Measurements from ENCODE around the gene ZNF77. TPM values are rescaled to one million over a fixed set of nuclear protein-coding genes. Genes with fewer than 3 reads are reported as not detected.

Gene ZNF77
- total RNA-seq, 4 donors from 2014 or later, result 2.4 to 17.9 (median 9.1) TPM

- H3K4me1 ChIP-seq, result peaks cover 16 to 25% of the 10 kb centered on the region in 2 donors
- intact Hi-C loops (cut with DNase I; ENCODE audit: low total_unique reads), result loop anchor here (5.0 kb wide), 1 partner anchor 55 kb away; no protein-coding TSS in a partner anchor
- no peaks in the 10 kb centered on the region for H3K27me3 ChIP-seq
- H3K9me3 ChIP-seq, result no peaks in the 10 kb centered on the region
- no peaks in the 10 kb centered on the region for H3K36me3 ChIP-seq
- TF ChIP-seq CTCF (IDR thresholded peaks at IDR 0.05) (no peak), POLR2A (IDR thresholded peaks at IDR 0.05) (no peak)
- peak; percentile 95 to 96 for DNase-seq
- H3K27ac ChIP-seq, result peak within 1 kb of the TSS; percentile 20 to 67
- H3K4me3 ChIP-seq, result peak within 1 kb of the TSS; percentile 25 to 34
Observed at GRCh38 chr19:2977001-2977745, 32.4 kb upstream of the ZNF77 start, which contains the start of gene TLE6. TSS of gene TLE6 (plus strand) at chr19:2977564. CDS start at chr19:2978234, 670 bp downstream.

- Histone ChIP-seq H3K27me3 (no peaks in the 10 kb centered on the region), H3K9me3 (no peaks in the 10 kb centered on the region), H3K4me3 (peak overlapping the region; percentile 25 to 34), H3K36me3 (no peaks in the 10 kb centered on the region), H3K4me1 (peaks cover 16 to 31% of the 10 kb centered on the region in 2 donors), H3K27ac (peak overlapping the region in 1 of 2 donors; percentile 48)
- no peak for TF ChIP-seq CTCF (IDR thresholded peaks at IDR 0.05)
- no peak for TF ChIP-seq POLR2A (IDR thresholded peaks at IDR 0.05)
- DNase-seq, result no peak
- intact Hi-C loops (cut with DNase I; ENCODE audit: low total_unique reads), result loop anchor here (5.0 kb wide), 1 partner anchor 56 kb away; no protein-coding TSS in a partner anchor
Observed at GRCh38 chr19:2976609-2977000, 31.8 kb upstream of the ZNF77 start.

- intact Hi-C loops (cut with DNase I; ENCODE audit: low total_unique reads), result loop anchor here (5.0 kb wide), 1 partner anchor 58 kb away; no protein-coding TSS in a partner anchor
- Histone ChIP-seq H3K27ac (peak overlapping the region; percentile 85 to 92), H3K9me3 (no peaks in the 10 kb centered on the region), H3K27me3 (no peaks in the 10 kb centered on the region), H3K4me1 (peaks cover 19 to 35% of the 10 kb centered on the region in 2 donors), H3K4me3 (no peak overlapping the region), H3K36me3 (no peaks in the 10 kb centered on the region)
- peak; percentile 71 to 84 for DNase-seq
- peak in 1 of 2 donors; percentile 25 for TF ChIP-seq POLR2A (IDR thresholded peaks at IDR 0.05)
- no peak for TF ChIP-seq CTCF (IDR thresholded peaks at IDR 0.05)
Observed at GRCh38 chr19:2974342-2975041, 29.7 kb upstream of the ZNF77 start.

- no peaks in the 10 kb centered on the region for H3K9me3 ChIP-seq
- intact Hi-C loops (cut with DNase I; ENCODE audit: low total_unique reads), result no loop called here
- peak; percentile 85 to 87 for DNase-seq
- H3K27ac ChIP-seq, result peak overlapping the region; percentile 85 to 92
- peaks cover 28 to 39% of the 10 kb centered on the region in 2 donors for H3K4me1 ChIP-seq
- H3K4me3 ChIP-seq, result no peak overlapping the region
- no peaks in the 10 kb centered on the region for H3K27me3 ChIP-seq
- no peaks in the 10 kb centered on the region for H3K36me3 ChIP-seq
- TF ChIP-seq CTCF (IDR thresholded peaks at IDR 0.05), result no peak
- no peak for TF ChIP-seq POLR2A (IDR thresholded peaks at IDR 0.05)
Observed at GRCh38 chr19:2973229-2973628, 28.5 kb upstream of the ZNF77 start.
